NCI-H2227 (cell line): ENCODE measurements around the gene KCNIP4.

ENCODE experiments used
- DNase-seq: peaks from one replicate; lab custom pipeline; 2025; ENCODE audit not compliant: unreplicated experiment; lab: John Stamatoyannopoulos, UW

KCNIP4 gene

GRCh38 chr4:21699446-21699845 lies 249.1 kb downstream of the KCNIP4 start:
- no peak for DNase-seq

GRCh38 chr4:21697583-21697982 lies 251.0 kb downstream of the KCNIP4 start:
- peak; percentile 0 for DNase-seq

- DNase-seq: no peak
Measured at GRCh38 chr4:21695141-21695540, 253.4 kb downstream of the KCNIP4 start.

GRCh38 chr4:21692241-21692640 lies 256.3 kb downstream of the KCNIP4 start:
- DNase-seq: no peak

- no peak for DNase-seq
Measured at GRCh38 chr4:21688596-21689265, 259.8 kb downstream of the KCNIP4 start.

GRCh38 chr4:21685911-21686310 lies 262.7 kb downstream of the KCNIP4 start:
- no peak for DNase-seq

GRCh38 chr4:21680326-21680898 lies 268.2 kb downstream of the KCNIP4 start:
- DNase-seq: no peak

- no peak for DNase-seq
Measured at GRCh38 chr4:21678711-21679110, 269.9 kb downstream of the KCNIP4 start.

GRCh38 chr4:21677173-21677572 lies 271.4 kb downstream of the KCNIP4 start:
- no peak for DNase-seq

- DNase-seq: no peak
Measured at GRCh38 chr4:21664355-21664754, 284.2 kb downstream of the KCNIP4 start.

GRCh38 chr4:21656832-21657231 lies 291.7 kb downstream of the KCNIP4 start:
- no peak for DNase-seq

GRCh38 chr4:21655031-21655430 lies 293.5 kb downstream of the KCNIP4 start:
- DNase-seq: no peak

GRCh38 chr4:21652508-21653231 lies 295.9 kb downstream of the KCNIP4 start:
- no peak for DNase-seq

GRCh38 chr4:21649391-21650090 lies 299.0 kb downstream of the KCNIP4 start:
- DNase-seq: no peak

- no peak for DNase-seq
Measured at GRCh38 chr4:21645776-21646175, 302.8 kb downstream of the KCNIP4 start.

GRCh38 chr4:21641696-21642095 lies 306.9 kb downstream of the KCNIP4 start:
- DNase-seq: no peak

GRCh38 chr4:21638171-21638725 lies 310.3 kb downstream of the KCNIP4 start:
- DNase-seq: no peak

- no peak for DNase-seq
Measured at GRCh38 chr4:21628916-21629610, 319.5 kb downstream of the KCNIP4 start.

GRCh38 chr4:21628116-21628670 lies 320.4 kb downstream of the KCNIP4 start:
- no peak for DNase-seq

- DNase-seq: no peak
Measured at GRCh38 chr4:21625447-21625846, 323.1 kb downstream of the KCNIP4 start.
